Posterior cingulate gyrus (tissue), 11 donors: ENCODE data around the gene PISD.

ENCODE experiments used
- DNase-seq, 10 donors: peaks; one replicate each; pipeline versions ENCODE4 v3.0.0 to v3.0.0-alpha.2; 2020 to 2021; ENCODE audit warnings: mixed read lengths in 3 of 10
- intact Hi-C: fragments of 100-400 bp; cut with DNase I; formaldehyde crosslinking; loops from one replicate; pipeline ENCODE4 v1.15.1; 2023

The PISD gene

DNA sequence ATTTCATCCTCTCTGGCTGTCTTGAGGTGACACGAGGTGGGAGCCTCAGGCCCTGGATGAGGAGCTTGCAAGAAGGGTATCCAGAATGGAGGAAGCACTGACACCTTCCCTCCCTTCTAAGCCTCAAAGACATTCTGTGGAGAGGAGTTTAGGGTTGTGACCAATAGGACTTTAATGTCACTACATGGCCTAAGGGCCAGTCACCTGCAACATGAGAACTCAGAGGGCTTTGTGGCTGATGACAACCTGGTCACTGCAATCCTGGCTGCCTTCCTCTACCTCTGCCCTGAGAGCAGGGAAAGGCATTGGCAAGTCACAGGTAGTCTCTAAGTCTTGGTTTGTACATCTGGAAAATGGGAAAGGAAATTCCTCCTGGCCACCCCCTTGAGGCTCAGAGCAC is 33.7 kb downstream of the PISD start:
- intact Hi-C loops: no loop called here
- DNase-seq: no peak

GRCh38 chr22:31627223-31627731 is 34.7 kb downstream of the PISD start:
- intact Hi-C loops: no loop called here
- no peak for DNase-seq

GRCh38 chr22:31626427-31627150 is 35.4 kb downstream of the PISD start:
- peak in 1 of 10 donors; percentile 45 for DNase-seq
- intact Hi-C loops: no loop called here

DNA sequence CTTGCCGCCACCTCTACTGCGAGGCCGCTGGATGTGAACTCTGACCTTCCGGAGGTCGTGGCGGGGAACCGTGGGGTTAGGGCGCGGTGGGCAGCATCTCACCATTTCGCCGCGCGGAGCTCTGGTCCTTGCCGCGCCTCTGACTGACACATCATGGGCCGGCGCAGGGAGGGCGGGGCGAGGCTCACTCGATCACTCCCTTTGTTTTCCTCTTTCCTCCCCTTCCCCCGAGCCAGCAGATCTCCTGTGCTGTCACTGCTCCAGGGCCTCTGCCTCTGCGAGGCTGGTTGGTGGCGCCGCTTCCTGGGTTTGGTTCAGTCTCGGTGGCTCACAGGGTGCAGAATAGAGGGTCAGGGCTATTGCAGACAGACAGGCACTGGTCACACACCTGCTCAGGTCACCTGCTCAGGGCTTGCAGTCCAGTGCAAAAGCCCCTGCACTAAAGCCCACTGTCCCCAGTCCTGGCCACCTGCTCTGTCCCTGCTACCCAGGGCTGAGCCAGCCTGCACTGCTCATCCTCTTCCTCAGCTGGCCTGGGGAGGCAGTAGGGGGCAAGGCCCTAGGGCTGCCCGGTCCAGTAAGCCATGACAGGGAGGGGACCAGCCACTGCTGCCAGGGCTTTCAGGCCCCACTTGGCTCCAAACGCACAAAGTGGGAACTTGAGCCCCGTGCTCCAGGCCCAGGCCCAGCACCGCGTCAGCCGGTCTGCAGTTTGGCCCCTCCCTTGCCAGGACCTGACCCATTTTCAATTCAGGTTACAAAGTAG is 36.2 kb downstream of the PISD start:
- peak; percentile 65 to 96 (median 79) for DNase-seq
- intact Hi-C loops: no loop called here

DNA sequence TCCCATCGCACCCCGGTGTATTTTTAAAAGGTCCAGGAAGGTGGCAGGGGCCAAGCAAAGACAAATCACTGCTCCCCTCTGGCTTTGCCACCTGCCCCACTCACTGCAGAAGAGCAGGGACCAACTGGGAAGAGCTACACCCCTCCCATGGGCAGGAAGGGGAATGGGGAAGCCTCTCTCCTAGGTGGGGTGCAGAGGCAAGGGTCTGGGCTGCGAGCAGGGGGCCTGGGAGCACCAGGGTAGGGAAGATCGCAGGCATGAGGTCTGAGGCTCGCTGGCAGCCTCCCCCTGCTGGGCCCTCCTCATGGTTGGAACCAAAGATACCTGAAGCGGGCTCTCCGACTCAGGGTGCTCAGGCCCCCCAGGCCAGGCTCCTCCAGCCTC is 36.8 kb downstream of the PISD start:
- DNase-seq: no peak
- intact Hi-C loops: no loop called here

- intact Hi-C loops: no loop called here
- peak in 2 of 10 donors; percentile 79 to 80 for DNase-seq
These were observed 38.3 kb downstream of the PISD start for GRCh38 chr22:31623592-31624304.

- intact Hi-C loops: no loop called here
- no peak for DNase-seq
These were observed 39.0 kb downstream of the PISD start for GRCh38 chr22:31622980-31623379.

DNA sequence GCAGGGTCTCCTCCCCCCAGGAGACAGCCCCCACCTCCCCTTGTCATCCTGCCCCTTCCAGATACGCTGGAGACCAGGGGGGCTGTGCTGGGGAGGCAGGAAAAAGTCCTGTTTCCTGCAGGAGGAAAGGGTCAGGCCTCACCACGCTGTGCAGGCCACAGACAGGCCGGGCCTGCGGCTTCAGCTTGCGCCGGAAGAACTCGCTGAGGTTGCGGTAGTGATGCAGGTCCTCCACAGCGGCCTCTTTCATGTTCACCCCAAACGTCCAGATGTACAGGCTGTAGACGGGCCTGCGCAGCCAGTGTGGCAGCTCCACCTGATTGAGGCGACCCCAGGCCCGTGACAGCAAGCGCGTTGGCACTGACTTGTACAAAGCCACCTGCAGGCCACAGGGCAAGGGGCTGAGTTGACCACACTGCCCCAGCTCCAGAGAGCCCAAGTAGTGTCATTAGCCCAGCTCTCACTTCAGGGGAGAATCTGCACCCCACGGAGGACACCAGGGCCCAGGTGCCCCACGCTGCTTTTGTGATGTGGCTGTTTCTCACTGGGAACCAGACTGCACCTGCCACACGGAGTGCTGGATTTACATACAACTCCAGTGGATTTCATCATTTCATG is 40.4 kb downstream of the PISD start:
- peak in 1 of 10 donors; percentile 81 for DNase-seq
- intact Hi-C loops: no loop called here

DNA sequence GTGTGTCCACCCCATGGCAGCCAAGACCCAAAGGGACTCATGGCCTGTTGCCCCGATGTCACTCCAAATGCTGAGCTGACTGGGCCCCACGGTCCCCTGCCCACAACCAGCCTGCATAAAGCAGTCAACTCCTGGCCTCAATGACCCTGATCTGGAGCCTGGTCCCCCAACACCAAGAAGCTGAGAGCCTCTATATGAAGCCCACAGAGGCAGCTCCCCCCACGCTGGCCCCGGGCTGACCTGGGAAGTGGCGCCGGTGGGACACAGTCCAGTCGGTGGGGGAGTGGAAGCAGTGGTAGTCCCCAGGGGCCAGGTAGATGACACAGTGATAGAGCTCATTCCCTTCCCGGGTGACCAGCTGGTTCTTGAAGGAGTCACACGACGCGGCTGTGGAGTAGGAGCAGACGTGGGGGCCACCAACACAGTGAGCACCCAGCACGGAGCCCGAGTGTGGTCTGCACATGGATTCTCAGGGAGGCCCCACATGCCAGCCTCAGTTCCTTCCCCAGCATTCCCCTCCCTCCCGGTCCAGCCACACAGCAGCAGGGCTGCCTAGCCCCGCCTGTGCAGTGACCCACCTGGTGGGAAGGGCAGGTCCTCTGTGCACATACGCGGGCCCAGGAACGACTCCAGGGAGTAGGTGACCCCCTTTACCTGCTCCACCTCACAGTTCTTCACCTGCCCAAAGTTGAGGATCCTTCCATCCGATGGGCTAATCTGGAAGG is 41.1 kb downstream of the PISD start:
- no peak for DNase-seq
- intact Hi-C loops: no loop called here

DNA sequence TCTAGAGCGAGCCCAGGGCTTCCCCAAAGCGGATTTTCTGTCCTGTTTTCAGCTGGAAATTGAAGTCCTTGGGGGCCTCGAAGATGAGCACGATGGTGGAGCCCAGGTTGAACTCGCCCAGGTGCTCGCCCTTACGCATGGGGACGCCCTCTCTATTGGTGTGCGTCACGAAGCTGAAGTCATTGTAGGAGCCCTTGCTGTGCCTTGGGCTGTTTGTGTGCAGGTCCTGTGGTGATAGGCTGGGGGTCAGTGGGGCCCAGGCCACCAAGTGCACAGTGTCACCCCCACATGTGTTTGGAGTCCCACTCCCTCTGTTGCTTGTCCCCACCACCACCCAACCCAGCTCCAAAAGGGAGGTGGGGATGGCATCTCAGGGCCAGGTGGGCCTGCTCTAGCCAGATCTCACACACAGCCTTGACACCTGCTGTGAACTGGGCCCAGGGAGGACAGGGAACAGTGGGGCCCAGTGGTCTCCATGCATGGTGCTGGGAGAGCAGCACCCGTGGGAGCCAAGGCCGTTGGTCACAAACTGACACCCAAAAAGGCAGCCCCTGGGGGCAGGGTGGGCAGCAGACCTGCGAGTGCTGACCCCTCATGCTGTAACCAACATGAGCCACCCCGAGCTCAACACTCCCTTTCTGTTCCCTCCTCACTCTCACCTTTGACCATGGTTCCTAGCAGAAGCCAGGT is 42.3 kb downstream of the PISD start:
- no peak for DNase-seq
- intact Hi-C loops: no loop called here

- no peak for DNase-seq
These were observed 43.4 kb downstream of the PISD start for GRCh38 chr22:31618471-31619176.

GRCh38 chr22:31618057-31618456 is 44.0 kb downstream of the PISD start:
- intact Hi-C loops: no loop called here
- DNase-seq: peak in 1 of 10 donors; percentile 80

More at GRCh38 chr22:31618471-31619176, 43.4 kb downstream of the PISD start:
- intact Hi-C loops: no loop called here

DNA sequence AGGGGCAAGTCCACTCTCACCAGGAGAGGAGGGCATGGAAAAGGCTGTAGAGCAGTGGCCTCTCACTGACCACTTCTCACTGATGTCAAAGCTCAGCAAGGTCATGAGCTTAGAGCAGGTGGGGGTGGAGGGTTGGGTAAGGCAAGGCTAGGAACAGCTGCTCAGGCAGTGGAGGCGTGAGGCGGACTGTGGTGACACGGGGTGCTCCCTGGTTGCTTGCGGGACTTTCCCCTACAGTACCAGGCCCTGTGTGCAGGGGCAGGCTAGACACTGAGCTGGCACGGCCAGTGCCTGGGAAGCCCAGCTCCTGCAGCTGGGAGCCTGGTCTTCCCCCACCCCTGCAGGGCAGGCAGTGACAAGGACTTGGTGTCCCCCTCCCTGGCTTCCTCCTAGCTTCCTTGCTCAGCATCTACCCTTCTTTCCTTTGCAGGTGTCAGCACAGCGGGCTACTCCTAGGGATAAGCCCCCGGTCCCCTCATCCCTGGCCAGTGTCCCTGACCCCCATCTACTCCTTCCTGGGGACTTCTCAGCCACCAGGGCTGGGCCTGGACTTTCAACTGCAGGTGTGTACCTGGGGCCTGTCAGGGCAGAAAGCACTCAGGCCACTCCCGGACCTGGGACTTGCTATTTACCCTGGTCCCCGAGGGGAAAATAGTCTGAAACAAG is 45.6 kb downstream of the PISD start:
- intact Hi-C loops: no loop called here
- DNase-seq: no peak

DNA sequence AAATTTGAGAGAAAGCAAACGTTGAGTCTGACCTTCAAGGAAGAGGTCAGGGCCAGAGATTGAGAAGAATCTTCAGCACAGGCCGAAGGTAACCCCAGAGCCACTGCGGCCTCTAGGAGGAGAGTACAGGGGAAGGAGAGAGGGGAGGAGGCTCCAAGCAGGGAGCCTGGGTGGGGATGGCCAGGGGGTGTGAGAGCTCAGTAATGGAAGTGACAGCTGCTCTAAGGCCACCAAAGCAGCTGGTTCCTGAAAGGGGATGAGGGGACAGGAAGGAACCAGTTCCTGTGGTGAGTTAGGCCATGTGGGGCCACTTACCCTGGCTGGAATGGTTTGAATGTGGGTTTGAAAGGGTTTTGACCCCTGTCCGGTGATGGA is 46.1 kb downstream of the PISD start:
- intact Hi-C loops: no loop called here

DNA sequence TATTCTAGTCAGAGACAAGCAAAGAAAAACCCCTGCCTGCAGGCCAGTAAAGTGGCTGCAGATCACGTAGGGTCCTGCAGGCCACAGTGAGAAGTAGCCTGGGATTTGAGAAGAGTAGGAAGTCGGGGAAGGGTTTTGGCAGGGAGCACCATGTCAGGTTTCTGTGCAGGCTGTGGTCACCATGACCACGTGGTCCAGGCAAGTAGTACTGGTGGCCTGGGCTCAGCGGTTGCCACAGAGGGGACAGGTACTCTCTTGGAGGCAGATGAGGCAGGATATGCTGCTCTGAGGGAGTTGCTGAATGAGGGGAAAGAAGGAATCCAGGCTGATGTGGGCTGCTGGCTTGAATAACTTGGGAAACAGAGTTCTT is 46.5 kb downstream of the PISD start:
- intact Hi-C loops: no loop called here
- no peak for DNase-seq

More for the DNA sequence above, 46.1 kb downstream of the PISD start:
- no peak for DNase-seq

DNA sequence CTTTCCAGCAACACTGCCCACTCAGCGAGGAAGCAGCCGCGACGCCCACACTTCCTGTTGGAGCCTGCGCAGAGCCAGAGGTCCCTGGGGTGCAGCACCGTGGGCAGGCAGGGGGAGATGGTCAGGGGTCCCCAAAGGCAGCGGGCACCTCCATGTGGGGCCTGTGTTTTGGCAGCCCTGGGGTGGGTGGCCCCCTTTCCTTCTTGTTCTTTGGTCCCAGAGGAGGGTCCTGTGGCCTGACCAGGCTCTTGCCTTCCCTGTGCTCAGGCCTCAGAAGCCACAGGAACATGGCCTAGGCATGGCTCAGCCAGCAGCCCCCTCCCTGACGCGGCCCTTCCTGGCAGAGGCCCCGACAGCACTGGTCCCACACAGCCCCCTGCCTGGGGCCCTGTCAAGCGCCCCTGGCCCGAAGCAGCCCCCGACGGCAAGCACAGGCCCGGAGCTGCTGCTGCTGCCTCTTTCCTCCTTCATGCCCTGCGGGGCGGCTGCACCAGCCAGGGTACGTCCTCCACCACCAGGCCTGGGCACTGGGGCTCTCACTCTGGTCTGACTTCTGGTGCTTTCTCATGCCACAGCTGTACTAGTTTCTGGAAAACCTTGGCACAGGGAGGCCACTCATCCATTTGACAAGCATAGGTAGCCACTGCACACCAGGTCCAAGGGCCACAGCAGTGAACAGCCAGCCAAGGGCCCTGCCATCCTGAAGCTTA is 47.1 kb downstream of the PISD start:
- intact Hi-C loops: no loop called here
- no peak for DNase-seq

DNA sequence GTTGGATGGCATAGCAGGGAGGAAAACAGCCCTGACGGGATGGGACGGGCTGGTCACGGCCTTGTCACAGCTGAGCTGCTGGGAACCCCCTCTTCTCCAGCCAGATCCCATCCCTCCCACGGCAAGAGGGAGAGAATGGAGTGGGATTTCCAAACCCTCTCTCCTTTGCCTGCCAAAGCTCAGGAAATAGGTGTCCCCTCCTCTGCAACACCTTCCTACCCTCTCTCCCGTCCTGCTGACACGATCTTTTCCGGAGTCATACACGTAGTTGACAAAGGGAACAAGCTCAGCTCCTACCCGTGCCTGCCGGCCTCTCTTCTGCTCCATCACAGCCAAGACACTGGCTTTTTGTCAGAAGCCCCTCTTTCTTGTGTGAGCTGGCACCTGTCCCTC is 48.1 kb downstream of the PISD start:
- intact Hi-C loops: no loop called here
- peak in 1 of 10 donors; percentile 19 for DNase-seq
